ENCODE measurements around the gene PRKAR1A.

PRKAR1A gene

DNA sequence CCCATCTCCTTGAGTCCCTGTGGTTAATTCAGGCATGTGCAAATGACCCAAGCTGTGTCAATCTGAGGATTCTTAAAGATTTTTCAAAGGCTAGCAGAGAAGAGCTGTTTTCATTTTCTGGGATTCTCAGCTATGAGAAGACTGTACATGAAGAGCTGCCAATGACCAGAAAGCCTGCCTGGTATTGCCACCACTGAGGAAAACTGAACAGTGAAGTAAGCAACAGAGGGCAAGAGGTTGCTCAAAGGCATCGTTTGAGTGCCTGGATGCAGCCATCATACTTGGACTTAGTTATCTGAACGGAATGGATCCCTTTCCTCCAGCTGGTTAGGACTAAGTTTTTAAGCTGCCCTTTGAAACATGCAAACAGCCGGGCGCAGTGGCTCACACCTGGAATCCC lies 50.5 kb downstream of the PRKAR1A start:
- no peak for DNase-seq (ENCODE audit: low spot score)
- TF ChIP-seq CTCF (IDR thresholded peaks at IDR 0.05; ENCODE audit: extremely low read depth, insufficient read depth, missing control alignments) = no peak
- in situ Hi-C loops (cut with MboI; ENCODE audit: low pct_unique_long_range_greater_than_20kb, low sequenced_read_pairs, unreplicated experiment) = loop anchor here (25.0 kb wide), 1 partner anchor 175 kb away; no protein-coding TSS in a partner anchor

GRCh38 chr17:68564415-68565111 lies 52.3 kb downstream of the PRKAR1A start:
- DNase-seq (ENCODE audit: low spot score) = no peak
- in situ Hi-C loops (cut with MboI; ENCODE audit: low pct_unique_long_range_greater_than_20kb, low sequenced_read_pairs, unreplicated experiment) = loop anchor here (25.0 kb wide), 1 partner anchor 173 kb away; no protein-coding TSS in a partner anchor
- TF ChIP-seq CTCF (IDR thresholded peaks at IDR 0.05; ENCODE audit: extremely low read depth, insufficient read depth, missing control alignments) = no peak

- TF ChIP-seq CTCF (IDR thresholded peaks at IDR 0.05; ENCODE audit: extremely low read depth, insufficient read depth, missing control alignments) = no peak
- DNase-seq (ENCODE audit: low spot score) = no peak
- in situ Hi-C loops (cut with MboI; ENCODE audit: low pct_unique_long_range_greater_than_20kb, low sequenced_read_pairs, unreplicated experiment) = loop anchor here (25.0 kb wide), 1 partner anchor 171 kb away; no protein-coding TSS in a partner anchor
Observed at GRCh38 chr17:68565661-68566441, 53.6 kb downstream of the PRKAR1A start.

DNA sequence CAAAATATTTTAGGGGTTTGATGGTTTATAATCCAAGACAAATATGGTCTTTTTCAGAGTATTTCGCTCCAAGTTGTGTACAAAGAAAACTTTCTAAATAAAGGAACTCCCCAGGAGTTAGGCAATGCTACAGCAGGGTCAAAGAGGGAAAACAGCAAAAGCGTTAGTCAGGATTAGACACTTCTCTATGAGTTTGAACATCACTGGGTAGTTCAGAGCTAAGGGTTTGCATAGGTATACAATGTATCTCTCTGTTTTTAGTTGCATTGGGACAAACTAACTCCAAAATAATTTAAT lies 54.2 kb downstream of the PRKAR1A start:
- in situ Hi-C loops (cut with MboI; ENCODE audit: low pct_unique_long_range_greater_than_20kb, low sequenced_read_pairs, unreplicated experiment) = loop anchor here (25.0 kb wide), 1 partner anchor 171 kb away; no protein-coding TSS in a partner anchor
- TF ChIP-seq CTCF (IDR thresholded peaks at IDR 0.05; ENCODE audit: extremely low read depth, insufficient read depth, missing control alignments) = no peak

DNA sequence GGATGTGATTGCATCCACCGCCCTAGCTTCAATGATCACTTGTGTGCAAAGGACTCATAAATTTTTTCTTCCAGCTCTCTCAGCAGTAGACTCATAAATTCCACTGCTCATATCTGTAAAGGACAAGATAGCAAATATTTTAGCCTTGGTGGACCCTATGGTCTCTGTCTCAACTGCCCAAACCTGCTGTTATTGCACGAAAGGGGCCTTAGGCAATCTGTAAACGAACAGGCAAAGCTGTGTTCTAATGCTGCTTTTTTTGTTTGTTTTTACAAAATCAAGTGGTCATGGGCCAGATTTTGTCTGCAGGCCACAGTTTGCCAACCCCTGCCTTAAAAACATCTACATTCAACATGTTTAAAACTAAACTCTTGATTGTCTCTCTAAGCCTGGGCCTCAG lies 54.8 kb downstream of the PRKAR1A start:
- no peak for TF ChIP-seq CTCF (IDR thresholded peaks at IDR 0.05; ENCODE audit: extremely low read depth, insufficient read depth, missing control alignments)
- DNase-seq (ENCODE audit: low spot score) = no peak
- in situ Hi-C loops (cut with MboI; ENCODE audit: low pct_unique_long_range_greater_than_20kb, low sequenced_read_pairs, unreplicated experiment) = loop anchor here (25.0 kb wide), 1 partner anchor 170 kb away; no protein-coding TSS in a partner anchor

More for the DNA sequence above, 54.2 kb downstream of the PRKAR1A start:
- no peak for DNase-seq (ENCODE audit: low spot score)

DNA sequence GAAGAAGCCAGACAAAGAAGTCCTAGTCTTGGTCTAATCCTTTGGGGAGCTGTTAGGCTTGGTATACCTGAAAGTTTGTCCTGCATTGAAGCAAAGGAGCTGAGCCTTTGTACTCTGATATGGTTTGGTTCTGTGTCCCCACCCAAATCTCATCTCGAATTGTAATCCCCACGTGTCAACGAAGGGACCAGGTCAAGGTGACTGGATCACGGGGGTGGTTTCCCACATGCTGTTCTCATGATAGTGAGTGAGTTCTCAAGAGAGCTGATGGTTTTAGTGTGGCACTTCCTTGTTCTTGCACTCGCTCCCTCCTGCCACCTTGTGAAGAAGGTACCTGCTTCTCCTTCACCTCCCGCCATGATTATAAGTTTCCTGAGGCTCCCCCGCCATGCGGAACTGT lies 55.4 kb downstream of the PRKAR1A start:
- DNase-seq (ENCODE audit: low spot score) = no peak
- in situ Hi-C loops (cut with MboI; ENCODE audit: low pct_unique_long_range_greater_than_20kb, low sequenced_read_pairs, unreplicated experiment) = loop anchor here (25.0 kb wide), 1 partner anchor 170 kb away; no protein-coding TSS in a partner anchor
- no peak for TF ChIP-seq CTCF (IDR thresholded peaks at IDR 0.05; ENCODE audit: extremely low read depth, insufficient read depth, missing control alignments)
